ENCODE data around the gene FBXW4. TPM values are rescaled to one million over a fixed set of nuclear protein-coding genes. Genes with fewer than 3 reads are reported as not detected.

The FBXW4 gene
- total RNA-seq, 2 experiments from 2014 or later, result 43.1 to 60.9 TPM

DNA sequence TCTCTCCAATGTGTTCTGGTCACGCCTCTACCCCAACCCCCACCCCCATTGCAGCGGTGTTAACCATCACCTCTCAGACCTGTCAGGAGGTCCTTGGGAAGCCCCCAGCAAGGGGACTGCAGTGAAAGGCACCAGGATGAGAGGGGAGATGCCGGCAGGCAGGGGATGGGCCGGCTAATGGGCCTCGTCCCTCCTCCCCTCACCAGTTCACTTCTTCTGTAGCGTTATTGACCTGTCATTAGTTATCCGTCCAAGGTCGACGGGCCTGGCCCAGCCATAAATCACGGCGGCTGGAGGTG, 125.7 kb downstream of the FBXW4 start:
- Histone ChIP-seq H3K4me3 (ENCODE audit: low read depth, low read length, poor library complexity, severe bottlenecking) (no peak overlapping the region), H3K36me3 (ENCODE audit: insufficient read depth, low read length) (no peaks in the 10 kb centered on the region), H3K27ac (ENCODE audit: low read depth, low read length, poor library complexity, severe bottlenecking) (no peak overlapping the region), H3K9me2 (ENCODE audit: insufficient read depth, low read length) (no peaks in the 10 kb centered on the region), H3K9me3 (ENCODE audit: low read length) (no peaks in the 10 kb centered on the region), H4K20me1 (ENCODE audit: insufficient read depth, low read length) (no peaks in the 10 kb centered on the region), H2AFZ (ENCODE audit: low read length) (no peak overlapping the region), H3K4me1 (ENCODE audit: insufficient read depth, low read length, poor library complexity, severe bottlenecking) (peaks cover 19% of the 10 kb centered on the region), H3K4me2 (ENCODE audit: low read length) (peak overlapping the region; percentile 91), H3K79me2 (ENCODE audit: insufficient read depth, low read depth, low read length) (no peaks in the 10 kb centered on the region)
- DNase-seq (ENCODE audit: low spot score), result no peak
- ChIA-PET POLR2A (no interaction called here), CTCF (ENCODE audit: unreplicated experiment) (interaction anchor here (0.5 kb wide), 1 partner anchor 19 kb away, joined by 3 read pairs; the partner anchor contains the start of genes DPCD and POLL)
- intact Hi-C loops (cut with micrococcal nuclease; ENCODE audit: unreplicated experiment), result no loop called here
- no TSS peak for BruUV-seq (replicated peaks)
- no peak for TF ChIP-seq EZH2phosphoT487 (IDR thresholded peaks at IDR 0.05; ENCODE audit: borderline replicate concordance, low read depth, low read length)
- TF ChIP-seq, protein P1, sequence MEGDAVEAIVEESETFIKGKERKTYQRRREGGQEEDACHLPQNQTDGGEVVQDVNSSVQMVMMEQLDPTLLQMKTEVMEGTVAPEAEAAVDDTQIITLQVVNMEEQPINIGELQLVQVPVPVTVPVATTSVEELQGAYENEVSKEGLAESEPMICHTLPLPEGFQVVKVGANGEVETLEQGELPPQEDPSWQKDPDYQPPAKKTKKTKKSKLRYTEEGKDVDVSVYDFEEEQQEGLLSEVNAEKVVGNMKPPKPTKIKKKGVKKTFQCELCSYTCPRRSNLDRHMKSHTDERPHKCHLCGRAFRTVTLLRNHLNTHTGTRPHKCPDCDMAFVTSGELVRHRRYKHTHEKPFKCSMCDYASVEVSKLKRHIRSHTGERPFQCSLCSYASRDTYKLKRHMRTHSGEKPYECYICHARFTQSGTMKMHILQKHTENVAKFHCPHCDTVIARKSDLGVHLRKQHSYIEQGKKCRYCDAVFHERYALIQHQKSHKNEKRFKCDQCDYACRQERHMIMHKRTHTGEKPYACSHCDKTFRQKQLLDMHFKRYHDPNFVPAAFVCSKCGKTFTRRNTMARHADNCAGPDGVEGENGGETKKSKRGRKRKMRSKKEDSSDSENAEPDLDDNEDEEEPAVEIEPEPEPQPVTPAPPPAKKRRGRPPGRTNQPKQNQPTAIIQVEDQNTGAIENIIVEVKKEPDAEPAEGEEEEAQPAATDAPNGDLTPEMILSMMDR (conservative IDR thresholded peaks at IDR 0.05; ENCODE audit: low read length), result no peak

DNA sequence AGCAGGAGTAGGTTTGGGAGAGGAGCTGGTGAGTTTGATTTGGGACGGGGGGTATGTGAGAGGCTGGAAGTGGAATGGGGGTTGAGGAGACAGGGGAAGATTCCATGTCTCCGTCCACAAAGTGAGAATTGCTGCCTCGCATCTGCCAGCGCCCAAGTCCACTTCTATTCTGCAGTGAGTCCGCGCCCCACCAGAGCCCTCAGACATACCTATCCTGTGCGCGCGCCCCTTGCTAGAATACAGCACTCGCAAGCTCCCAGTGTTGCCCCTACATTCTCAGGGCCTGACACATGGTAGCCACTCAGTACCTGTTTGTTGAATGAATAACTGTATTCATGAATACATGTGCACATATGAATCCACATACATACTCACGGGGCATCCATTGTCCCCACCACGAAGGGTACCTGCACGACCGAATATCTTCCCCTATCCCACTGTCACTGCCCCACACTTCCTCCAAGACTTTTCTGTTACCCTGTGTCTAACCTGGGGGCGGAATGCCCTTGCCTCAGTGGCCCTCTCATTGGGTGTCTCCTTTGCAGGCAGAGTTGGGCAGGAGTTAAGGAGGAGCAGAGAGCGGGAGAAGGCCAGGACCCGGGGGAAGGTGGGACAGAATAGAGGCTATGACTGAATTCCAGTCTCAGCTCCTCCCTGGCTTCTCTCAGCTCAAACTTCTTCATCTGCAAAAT, 126.8 kb downstream of the FBXW4 start:
- no TSS peak for BruUV-seq (replicated peaks)
- no peak overlapping the region for H3K27ac ChIP-seq (ENCODE audit: low read depth, low read length, poor library complexity, severe bottlenecking)
- CTCF ChIA-PET (ENCODE audit: unreplicated experiment), result no interaction called here
- no peaks in the 10 kb centered on the region for H3K36me3 ChIP-seq (ENCODE audit: insufficient read depth, low read length)
- peaks cover 12% of the 10 kb centered on the region for H3K4me1 ChIP-seq (ENCODE audit: insufficient read depth, low read length, poor library complexity, severe bottlenecking)
- H3K4me2 ChIP-seq (ENCODE audit: low read length), result no peak overlapping the region
- intact Hi-C loops (cut with micrococcal nuclease; ENCODE audit: unreplicated experiment), result no loop called here
- DNase-seq (ENCODE audit: low spot score), result no peak
- H3K79me2 ChIP-seq (ENCODE audit: insufficient read depth, low read depth, low read length), result no peaks in the 10 kb centered on the region
- POLR2A ChIA-PET, result no interaction called here
- H4K20me1 ChIP-seq (ENCODE audit: insufficient read depth, low read length), result no peaks in the 10 kb centered on the region
- no peak overlapping the region for H3K4me3 ChIP-seq (ENCODE audit: low read depth, low read length, poor library complexity, severe bottlenecking)
- H2AFZ ChIP-seq (ENCODE audit: low read length), result no peak overlapping the region
- TF ChIP-seq EZH2phosphoT487 (IDR thresholded peaks at IDR 0.05; ENCODE audit: borderline replicate concordance, low read depth, low read length), result no peak
- TF ChIP-seq, protein P1 (conservative IDR thresholded peaks at IDR 0.05; ENCODE audit: low read length), result no peak
- no peaks in the 10 kb centered on the region for H3K9me3 ChIP-seq (ENCODE audit: low read length)
- H3K9me2 ChIP-seq (ENCODE audit: insufficient read depth, low read length), result no peaks in the 10 kb centered on the region

DNA sequence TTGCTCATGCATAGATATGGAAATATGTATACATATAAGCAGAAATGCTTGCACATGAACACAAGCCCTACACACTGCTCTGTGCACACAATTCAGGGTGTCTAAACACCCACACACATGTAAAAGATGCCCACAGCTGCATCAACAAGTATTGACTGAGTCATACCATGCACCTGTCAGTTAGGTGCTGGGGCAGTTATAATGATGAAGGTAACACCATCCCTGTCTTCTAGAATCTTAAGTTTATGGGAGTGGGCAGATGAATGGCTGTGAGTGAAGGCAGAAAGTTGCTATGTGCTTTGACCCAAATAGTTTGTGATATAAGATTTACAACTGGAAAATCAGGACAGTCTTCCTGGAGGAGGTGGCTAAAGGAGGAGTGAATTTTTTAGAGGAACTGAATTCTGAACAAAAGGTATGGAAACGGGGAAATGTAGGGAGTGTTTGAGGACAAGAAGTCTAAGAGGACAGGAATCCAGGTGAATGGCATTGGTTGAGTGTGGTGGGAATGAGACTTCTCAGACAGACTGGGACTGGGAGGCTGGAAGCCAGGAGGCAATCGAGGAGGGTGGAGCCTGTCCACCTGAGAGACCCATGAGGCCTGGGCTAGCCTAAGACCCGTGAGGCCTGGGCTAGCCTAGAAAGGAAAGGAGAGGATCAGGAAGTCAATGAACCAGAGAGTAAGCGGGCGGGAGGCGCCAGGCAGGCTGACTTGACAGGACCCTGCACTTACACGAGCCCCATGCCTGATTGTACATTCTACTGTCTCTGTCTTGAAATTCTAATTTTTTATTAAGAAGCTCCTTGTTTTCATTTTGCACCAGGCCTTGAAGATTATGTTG, 127.6 kb downstream of the FBXW4 start:
- Histone ChIP-seq H3K9me3 (ENCODE audit: low read length) (no peaks in the 10 kb centered on the region), H3K4me1 (ENCODE audit: insufficient read depth, low read length, poor library complexity, severe bottlenecking) (peaks cover 12% of the 10 kb centered on the region), H3K4me3 (ENCODE audit: low read depth, low read length, poor library complexity, severe bottlenecking) (no peak overlapping the region), H3K36me3 (ENCODE audit: insufficient read depth, low read length) (no peaks in the 10 kb centered on the region), H3K27ac (ENCODE audit: low read depth, low read length, poor library complexity, severe bottlenecking) (no peak overlapping the region), H4K20me1 (ENCODE audit: insufficient read depth, low read length) (no peaks in the 10 kb centered on the region), H3K4me2 (ENCODE audit: low read length) (no peak overlapping the region), H3K79me2 (ENCODE audit: insufficient read depth, low read depth, low read length) (no peaks in the 10 kb centered on the region), H3K9me2 (ENCODE audit: insufficient read depth, low read length) (no peaks in the 10 kb centered on the region), H2AFZ (ENCODE audit: low read length) (no peak overlapping the region)
- TF ChIP-seq, protein P1 (conservative IDR thresholded peaks at IDR 0.05; ENCODE audit: low read length), result no peak
- no peak for TF ChIP-seq EZH2phosphoT487 (IDR thresholded peaks at IDR 0.05; ENCODE audit: borderline replicate concordance, low read depth, low read length)
- POLR2A ChIA-PET, result no interaction called here
- CTCF ChIA-PET (ENCODE audit: unreplicated experiment), result no interaction called here
- DNase-seq (ENCODE audit: low spot score), result no peak
- intact Hi-C loops (cut with micrococcal nuclease; ENCODE audit: unreplicated experiment), result no loop called here
- no TSS peak for BruUV-seq (replicated peaks)
